Measurements from ENCODE around the gene NPM1. TPM values are rescaled to one million over a fixed set of nuclear protein-coding genes. Genes with fewer than 3 reads are reported as not detected.

The NPM1 gene
- 585 TPM for total RNA-seq
- long read RNA-seq, transcript NPM1-203 (10 exons, 1,598 nt): minor isoform, 29 of 479 reads
- long read RNA-seq, transcript NPM1-201 (11 exons, 1,758 nt): major isoform, 409 of 479 reads
- long read RNA-seq, transcript NPM1-202 (10 exons, 1,237 nt): minor isoform, 12 of 479 reads
- long read RNA-seq, partial matches to known transcripts: 9 of 479 reads
- long read RNA-seq, other reads (novel, unspliced or antisense): 20 of 479 reads

GRCh38 chr5:171387345-171387969 is at the start of gene NPM1:
Gene NPM1, plus strand, starts transcription at chr5:171387849. Its CDS starts 100 bp downstream, at chr5:171387949.
- Histone ChIP-seq H3K4me3 (peak within 1 kb of the TSS; percentile 92), H3K9me3 (no peaks in the 10 kb centered on the region), H3K4me1 (peaks cover 31% of the 10 kb centered on the region), H3K36me3 (peaks cover 24% of the 10 kb centered on the region), H3K27me3 (no peaks in the 10 kb centered on the region), H3K27ac (peak within 1 kb of the TSS; percentile 91)
- intact Hi-C loops (cut with DNase I): no loop called here
- peak; percentile 98 for ATAC-seq
- DNase-seq: peak; percentile 99
- no peak for TF ChIP-seq CTCF (IDR thresholded peaks at IDR 0.05)

- H3K4me1 ChIP-seq: peaks cover 8% of the 10 kb centered on the region
- no peak for ATAC-seq
- H3K9me3 ChIP-seq: no peaks in the 10 kb centered on the region
- no peak for TF ChIP-seq CTCF (IDR thresholded peaks at IDR 0.05)
- no peak for DNase-seq
- no peak overlapping the region for H3K4me3 ChIP-seq
- intact Hi-C loops (cut with DNase I): no loop called here
- no peak overlapping the region for H3K27ac ChIP-seq
- no peaks in the 10 kb centered on the region for H3K36me3 ChIP-seq
- peaks cover 31% of the 10 kb centered on the region for H3K27me3 ChIP-seq
Observed at GRCh38 chr5:171340042-171340441, 47.6 kb upstream of the NPM1 start.

GRCh38 chr5:171340491-171340890 is 47.2 kb upstream of the NPM1 start:
- Histone ChIP-seq H3K4me3 (no peak overlapping the region), H3K27ac (no peak overlapping the region), H3K27me3 (peaks cover 29% of the 10 kb centered on the region), H3K4me1 (peaks cover 8% of the 10 kb centered on the region), H3K9me3 (no peaks in the 10 kb centered on the region), H3K36me3 (no peaks in the 10 kb centered on the region)
- ATAC-seq (no peak), DNase-seq (no peak)
- intact Hi-C loops (cut with DNase I): no loop called here
- TF ChIP-seq CTCF (IDR thresholded peaks at IDR 0.05): no peak

GRCh38 chr5:171342362-171343111 is 45.1 kb upstream of the NPM1 start:
- no peaks in the 10 kb centered on the region for H3K4me1 ChIP-seq
- DNase-seq (no peak), ATAC-seq (peak; percentile 72)
- peak; percentile 61 for TF ChIP-seq CTCF (IDR thresholded peaks at IDR 0.05)
- H3K27me3 ChIP-seq: peaks cover 11% of the 10 kb centered on the region
- no peak overlapping the region for H3K27ac ChIP-seq
- H3K9me3 ChIP-seq: no peaks in the 10 kb centered on the region
- H3K4me3 ChIP-seq: no peak overlapping the region
- H3K36me3 ChIP-seq: no peaks in the 10 kb centered on the region
- intact Hi-C loops (cut with DNase I): no loop called here

GRCh38 chr5:171344936-171345608 is 42.6 kb upstream of the NPM1 start:
- H3K4me3 ChIP-seq: no peak overlapping the region
- H3K36me3 ChIP-seq: no peaks in the 10 kb centered on the region
- intact Hi-C loops (cut with DNase I): no loop called here
- ATAC-seq (no peak), DNase-seq (no peak)
- no peaks in the 10 kb centered on the region for H3K4me1 ChIP-seq
- no peak for TF ChIP-seq CTCF (IDR thresholded peaks at IDR 0.05)
- H3K27me3 ChIP-seq: peaks cover 11% of the 10 kb centered on the region
- no peaks in the 10 kb centered on the region for H3K9me3 ChIP-seq
- H3K27ac ChIP-seq: no peak overlapping the region
